Activated CD4-positive, CD25-positive, alpha-beta regulatory T cell treated with anti-CD3 and anti-CD28 coated beads, Interleukin-2, amount 50 U/mL, for 16 hours (primary cell): ENCODE measurements around the gene PCDHGB5.

Source experiments
- DNase-seq: peaks from one replicate; pipeline ENCODE4 v3.0.0-alpha.2; 2020; ENCODE audit warnings: low read depth, low spot score

PCDHGB5 gene

GRCh38 chr5:141439411-141440141 is 41.8 kb downstream of the PCDHGB5 start:
- DNase-seq: no peak

DNA sequence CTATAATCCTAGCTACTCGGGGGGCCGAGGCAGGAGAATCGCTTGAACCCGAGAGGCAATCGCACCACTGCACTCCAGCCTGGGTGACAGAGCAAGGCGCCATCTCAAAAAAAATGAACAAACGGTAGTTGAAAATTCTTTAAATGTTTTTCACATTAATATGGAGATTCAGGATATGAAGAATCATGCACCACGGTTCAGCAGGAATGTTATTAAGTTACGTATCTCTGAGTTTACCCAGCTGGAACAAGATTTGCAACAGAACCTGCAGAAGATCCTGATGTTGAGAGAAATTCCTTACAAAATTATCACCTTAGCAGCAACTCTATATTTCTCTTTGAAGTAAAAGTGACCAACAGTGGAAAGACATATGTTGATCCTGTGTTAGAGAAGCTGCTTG is 42.6 kb downstream of the PCDHGB5 start:
- DNase-seq: no peak

DNA sequence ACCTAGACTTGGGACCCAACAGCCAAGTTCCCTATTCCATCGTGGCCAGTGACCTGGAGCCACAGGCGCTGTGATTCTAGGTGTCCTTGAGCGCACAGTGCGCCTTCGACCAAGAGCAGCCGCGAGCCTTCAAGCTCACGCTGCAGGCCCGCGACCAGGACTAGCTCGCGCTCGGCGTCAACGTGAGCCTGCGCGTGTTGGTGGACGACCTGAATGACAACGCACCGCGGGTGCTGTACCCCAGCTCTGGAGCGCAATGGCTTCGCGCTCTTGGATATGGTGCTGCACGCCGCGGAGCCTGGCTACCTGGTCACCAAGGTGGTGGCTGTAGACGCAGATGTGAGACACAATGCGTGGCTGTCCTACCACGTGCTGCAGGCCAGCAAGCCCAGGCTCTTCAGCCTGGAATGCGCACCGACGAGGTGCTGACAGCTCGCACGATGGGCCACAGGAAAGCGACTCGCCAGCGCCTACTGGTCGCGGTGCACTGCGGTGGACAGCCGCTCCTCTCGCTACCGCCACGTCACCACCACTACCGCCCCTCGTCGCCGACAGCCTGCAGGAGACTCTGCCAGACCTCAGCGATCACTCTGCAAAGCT is 43.9 kb downstream of the PCDHGB5 start:
- no peak for DNase-seq
